H1 (cell line): ENCODE results near the gene CAMTA1. TPM values are rescaled to one million over a fixed set of nuclear protein-coding genes. Genes with fewer than 3 reads are reported as not detected.

Source experiments
- CTCF ChIA-PET: fragments of 300-600 bp; sonication (Branson Sonifier 250); formaldehyde crosslinking; loops from one replicate; lab custom pipeline; 2021; ENCODE audit not compliant: partially characterized antibody; lab: Charles Lee
- POLR2A ChIA-PET: fragments of 300-600 bp; sonication (Branson Sonifier 250); formaldehyde crosslinking; loops from one replicate; lab custom pipeline; 2021; ENCODE audit warnings: inconsistent platforms; ENCODE audit not compliant: partially characterized antibody; lab: Charles Lee
- DNase-seq, 2 experiments: peaks; one replicate each; pipeline versions ENCODE4 v3.0.0 to v3.0.0-alpha.2; 2010 to 2022; ENCODE audit warnings: low spot score in 2 of 2, low read depth in 1 of 2, mixed read lengths in 1 of 2
- FAIRE-seq: peaks from 2 replicates; lab custom pipeline; 2011; peaks lifted over from hg19 to GRCh38; lab: Jason Lieb, UNC
- H2AFZ ChIP-seq: 2 replicates; pipeline ENCODE4 v1.8.1; 2012; ENCODE audit warnings: low read length, inconsistent platforms
- H2AK5ac ChIP-seq: 2 replicates; pipeline ENCODE4 v1.6.1; 2013; ENCODE audit warnings: low read depth, low read length
- H2BK120ac ChIP-seq: replicated peaks from 2 replicates; pipeline ENCODE3; 2013; ENCODE audit warnings: low read depth, low read length, inconsistent platforms
- H2BK12ac ChIP-seq: 2 replicates; pipeline ENCODE4 v1.6.1; 2013; ENCODE audit warnings: low read depth, low read length
- H2BK15ac ChIP-seq: 2 replicates; pipeline ENCODE4 v1.6.1; 2013; ENCODE audit warnings: low read length
- H2BK20ac ChIP-seq: 2 replicates; pipeline ENCODE4 v1.6.1; 2013; ENCODE audit warnings: low read length
- H2BK5ac ChIP-seq: 2 replicates; pipeline ENCODE4 v1.6.1; 2013; ENCODE audit warnings: low read depth, low read length
- H3K14ac ChIP-seq: 2 replicates; pipeline ENCODE4 v1.6.1; 2013; ENCODE audit warnings: inconsistent platforms; ENCODE audit not compliant: insufficient read length
- H3K18ac ChIP-seq: 2 replicates; pipeline ENCODE4 v1.6.1; 2013; ENCODE audit warnings: low read length; ENCODE audit errors: extremely low read depth
- H3K23ac ChIP-seq: 2 replicates; pipeline ENCODE4 v1.6.1; 2013; ENCODE audit warnings: inconsistent platforms; ENCODE audit not compliant: insufficient read length
- H3K23me2 ChIP-seq: 2 replicates; pipeline ENCODE4 v1.6.1; 2013; ENCODE audit warnings: low read depth, low read length
- H3K27ac ChIP-seq: 2 replicates; pipeline ENCODE4 v1.6.1; 2011; ENCODE audit warnings: low read depth, low read length, inconsistent platforms
- H3K27me3 ChIP-seq, 4 experiments: replicated peaks in 1 of 4; 1 replicate in 1 of 4; 2 replicates in 3 of 4; pipeline versions ENCODE4 v1.6.1 to v1.8.1; 2011 to 2013; ENCODE audit warnings: low read length in 3 of 4, mild to moderate bottlenecking in 3 of 4, inconsistent platforms in 2 of 4, mixed read lengths in 2 of 4, moderate library complexity in 1 of 4; ENCODE audit not compliant: control insufficient read depth in 3 of 4, insufficient read depth in 3 of 4; ENCODE audit errors: extremely low read depth in 1 of 4
- H3K36me3 ChIP-seq, 4 experiments: 2 replicates each; pipeline versions ENCODE4 v1.6.1 to v1.8.1; 2011 to 2013; ENCODE audit warnings: mild to moderate bottlenecking in 4 of 4, low read length in 3 of 4, moderate library complexity in 2 of 4, control low read depth in 1 of 4, inconsistent platforms in 1 of 4; ENCODE audit not compliant: insufficient read depth in 4 of 4, control insufficient read depth in 2 of 4
- H3K4ac ChIP-seq: replicated peaks from 2 replicates; pipeline ENCODE3; 2013; ENCODE audit warnings: low read length, low read depth, mixed read lengths, inconsistent platforms; ENCODE audit not compliant: insufficient read length
- H3K4me1 ChIP-seq, 4 experiments: replicated peaks in 1 of 4; 1 replicate in 1 of 4; 2 replicates in 3 of 4; pipeline versions ENCODE4 v1.6.1 to v1.8.1; 2011 to 2013; ENCODE audit warnings: low read length in 3 of 4, inconsistent platforms in 2 of 4, mixed read lengths in 1 of 4; ENCODE audit not compliant: insufficient read depth in 4 of 4, control insufficient read depth in 3 of 4
- H3K4me2 ChIP-seq, 2 experiments: 2 replicates each; pipeline versions ENCODE4 v1.6.1 to v1.8.1; 2011 to 2013; ENCODE audit warnings: low read depth in 2 of 2, low read length in 2 of 2, control low read depth in 1 of 2, inconsistent platforms in 1 of 2, mild to moderate bottlenecking in 1 of 2; ENCODE audit not compliant: insufficient read depth in 1 of 2
- H3K4me3 ChIP-seq, 4 experiments: fragments of 200-600, 300-600 bp in 1 of 4; sonication (generic), shearing (Covaris generic), sonication (Bioruptor Twin) in 1 of 4; 2 replicates each; pipeline versions ENCODE4 v1.5.1 to v1.8.1; 2011 to 2016; ENCODE audit warnings: low read length in 4 of 4, low read depth in 3 of 4, control low read depth in 2 of 4, inconsistent platforms in 2 of 4, mild to moderate bottlenecking in 2 of 4, mixed read lengths in 1 of 4, moderate library complexity in 1 of 4; ENCODE audit not compliant: insufficient read depth in 2 of 4; ENCODE audit errors: extremely low read depth in 1 of 4
- H3K56ac ChIP-seq: replicated peaks from 2 replicates; pipeline ENCODE3; 2013; ENCODE audit warnings: low read depth, mild to moderate bottlenecking, mixed read lengths, low read length, inconsistent platforms; ENCODE audit not compliant: insufficient read length
- H3K79me1 ChIP-seq: 2 replicates; pipeline ENCODE4 v1.6.1; 2013; ENCODE audit warnings: low read depth, low read length, control low read depth
- H3K79me2 ChIP-seq, 2 experiments: 2 replicates each; pipeline versions ENCODE4 v1.6.1 to v1.8.1; 2012 to 2013; ENCODE audit warnings: low read length in 2 of 2, mild to moderate bottlenecking in 2 of 2, inconsistent platforms in 1 of 2; ENCODE audit not compliant: insufficient read depth in 2 of 2, control insufficient read depth in 1 of 2
- H3K9ac ChIP-seq, 4 experiments: replicated peaks in 1 of 4; 1 replicate in 1 of 4; 2 replicates in 3 of 4; pipeline versions ENCODE4 v1.6.1 to v1.8.1; 2011 to 2013; ENCODE audit warnings: low read depth in 3 of 4, low read length in 3 of 4, control low read depth in 2 of 4, mild to moderate bottlenecking in 2 of 4, moderate library complexity in 2 of 4, inconsistent platforms in 1 of 4; ENCODE audit errors: extremely low read depth in 1 of 4
- H3K9me3 ChIP-seq, 2 experiments: 2 replicates each; pipeline versions ENCODE4 v1.6.1 to v1.8.1; 2012 to 2013; ENCODE audit warnings: mild to moderate bottlenecking in 2 of 2, moderate library complexity in 2 of 2, control low read depth in 1 of 2, inconsistent platforms in 1 of 2, low read depth in 1 of 2, low read length in 1 of 2, mixed read lengths in 1 of 2; ENCODE audit not compliant: insufficient read depth in 2 of 2
- H4K20me1 ChIP-seq, 2 experiments: replicated peaks in 1 of 2; 2 replicates each; pipeline versions ENCODE3 to v1.8.1; 2011 to 2013; ENCODE audit warnings: inconsistent platforms in 2 of 2, low read length in 2 of 2, mild to moderate bottlenecking in 1 of 2; ENCODE audit not compliant: insufficient read depth in 2 of 2, control insufficient read depth in 1 of 2
- H4K5ac ChIP-seq: 2 replicates; pipeline ENCODE4 v1.6.1; 2013; ENCODE audit warnings: low read length, low read depth, mixed read lengths, inconsistent platforms; ENCODE audit not compliant: insufficient read length
- H4K8ac ChIP-seq: 2 replicates; pipeline ENCODE4 v1.8.0; 2013; ENCODE audit warnings: mild to moderate bottlenecking, moderate library complexity, low read length, inconsistent platforms; ENCODE audit not compliant: insufficient read depth; ENCODE audit errors: extremely low read depth
- H4K91ac ChIP-seq: replicated peaks from 2 replicates; pipeline ENCODE3; 2013; ENCODE audit warnings: low read length, mixed read lengths, inconsistent platforms; ENCODE audit not compliant: insufficient read length
- WGBS, 2 experiments: shearing (Covaris generic) in 1 of 2; methylation state at CpG; one replicate each; pipeline versions ENCODE4 v1.1.6 to v1.1.7; 2013 to 2015; ENCODE audit warnings: low lambda C conversion rate in 2 of 2, mixed read lengths in 2 of 2, inconsistent platforms in 1 of 2, low coverage in 1 of 2, missing lambda C conversion rate in 1 of 2; ENCODE audit not compliant: insufficient replicate concordance in 2 of 2, insufficient coverage in 1 of 2, insufficient read length in 1 of 2; ENCODE audit errors: extremely low coverage in 1 of 2, missing lambda C conversion rate in 1 of 2; 5-methylcytosine and 5-hydroxymethylcytosine counted together
- polyA plus RNA-seq, 7 experiments: library from polyadenylated mRNA; depleted of rRNA in 3 of 7; stranded (reverse) in 5 of 7; unstranded in 2 of 7; fragments of >200 nt in 5 of 7; fragments of 200-250 nt in 2 of 7; gene quantifications; 1 replicate in 5 of 7; 2 replicates in 1 of 7; 4 replicates in 1 of 7; pipeline versions ENCODE4 v1.2.1 to v1.2.3, GENCODE V29; 2011 to 2013; ENCODE audit warnings: missing spikeins in 2 of 7, mixed read lengths in 2 of 7
- total RNA-seq: library from RNA; stranded (reverse); fragmentation: NEBNext Ultra II Directional; extraction: Animal tissue kit (Norgen Biotek cat#: 25700); gene quantifications from 2 replicates; pipeline ENCODE4 v1.2.1, GENCODE V29; 2021

CAMTA1 gene
- total and polyA plus RNA-seq, 2 of the 8 experiments (the other 6 are each of a cell fraction or from before 2014, with no cell fraction given): 65.0 to 119 TPM

- DNase-seq (no peak), FAIRE-seq (no peak)
- H3K9me3 ChIP-seq: no peaks in the 10 kb centered on the region
- H3K27me3 ChIP-seq: no peaks in the 10 kb centered on the region
- no peak overlapping the region for H3K14ac ChIP-seq
- no peak overlapping the region for H2BK12ac ChIP-seq
- H2BK5ac ChIP-seq: no peak overlapping the region
- no peak overlapping the region for H3K4ac ChIP-seq
- no peak overlapping the region for H3K4me2 ChIP-seq
- no peak overlapping the region for H3K18ac ChIP-seq
- H2BK120ac ChIP-seq: no peak overlapping the region
- H4K91ac ChIP-seq: no peak overlapping the region
- no peak overlapping the region for H3K4me3 ChIP-seq
- no peak overlapping the region for H3K56ac ChIP-seq
- no peak overlapping the region for H3K27ac ChIP-seq
- H3K4me1 ChIP-seq: no peaks in the 10 kb centered on the region
- H2BK15ac ChIP-seq: no peak overlapping the region
- H3K9ac ChIP-seq: no peak overlapping the region
- H2AK5ac ChIP-seq: no peak overlapping the region
- H4K5ac ChIP-seq: no peak overlapping the region
- no peaks in the 10 kb centered on the region for H3K23me2 ChIP-seq
- ChIA-PET CTCF (interaction anchor here (1.3 kb wide), 2 partner anchors 19 to 47 kb away, joined by 3 read pairs; no protein-coding TSS in a partner anchor), POLR2A (interaction anchor here (0.6 kb wide), 1 partner anchor 1014 kb away, joined by 3 read pairs; no protein-coding TSS in a partner anchor)
- H2AFZ ChIP-seq: no peak overlapping the region
- no peaks in the 10 kb centered on the region for H3K79me2 ChIP-seq
- whole genome bisulfite sequencing, 2 experiments: 94% methylated on average over 4 of the region's 4 CpGs; no CpG with 5 or more reads in 1 of the 2 experiments
- no peaks in the 10 kb centered on the region for H3K79me1 ChIP-seq
- H2BK20ac ChIP-seq: no peak overlapping the region
- H3K23ac ChIP-seq: no peak overlapping the region
- no peaks in the 10 kb centered on the region for H3K36me3 ChIP-seq
- peaks cover 0 to 2% of the 10 kb centered on the region in 2 experiments for H4K20me1 ChIP-seq
- H4K8ac ChIP-seq: no peak overlapping the region
These were observed 401.8 kb downstream of the CAMTA1 start for GRCh38 chr1:7187112-7187493.
